SK-N-SH treated with all-trans-retinoic acid at 6 μM for 48 hours (cell line): Measurements from ENCODE around the gene ADPGK.

ENCODE experiments used
- ATAC-seq: fragments of 200-7000 bp; cut with Tn5 transposase; 3 replicates; pipeline ENCODE4 v1.9.1; 2020; ENCODE audit warnings: mild to moderate bottlenecking, moderate library complexity
- ARNTL ChIP-seq: fragments of 450-650 bp; formaldehyde crosslinking; IDR thresholded peaks from 2 replicates; pipeline ENCODE4 v1.5.0; 2020; ENCODE audit warnings: low read depth, mild to moderate bottlenecking, moderate library complexity, borderline replicate concordance
- BACH2 ChIP-seq: fragments of 250-450 bp; sonication (Bioruptor Pico); IDR thresholded peaks from 2 replicates; pipeline ENCODE4 v1.9.0; 2021; ENCODE audit warnings: mild to moderate bottlenecking, borderline replicate concordance
- CSDC2 ChIP-seq: fragments of 250-450 bp; sonication (Bioruptor Pico); IDR thresholded peaks from 2 replicates; pipeline ENCODE4 v1.5.0; 2020; ENCODE audit warnings: mild to moderate bottlenecking, moderate library complexity
- ESRRG ChIP-seq: fragments of 250-450 bp; sonication (Bioruptor Pico); IDR thresholded peaks from 2 replicates; pipeline ENCODE4 v1.6.1; 2021; ENCODE audit warnings: mild to moderate bottlenecking
- GLIS3 ChIP-seq: fragments of 250-450 bp; sonication (Bioruptor Pico); IDR thresholded peaks from 2 replicates; pipeline ENCODE4 v1.5.0; 2020; ENCODE audit warnings: mild to moderate bottlenecking, moderate library complexity
- ISL1 ChIP-seq: fragments of 250-450 bp; sonication (Bioruptor Pico); IDR thresholded peaks from 2 replicates; pipeline ENCODE4 v2.1.2; 2022; ENCODE audit warnings: mild to moderate bottlenecking, moderate library complexity
- PPARA ChIP-seq: fragments of 250-450 bp; sonication (Bioruptor Pico); IDR thresholded peaks from 2 replicates; pipeline ENCODE4 v1.5.0; 2020; ENCODE audit warnings: mild to moderate bottlenecking, borderline replicate concordance
- RARB ChIP-seq: fragments of 250-450 bp; sonication (Bioruptor Pico); IDR thresholded peaks from 2 replicates; pipeline ENCODE4 v1.8.0; 2021; ENCODE audit warnings: mild to moderate bottlenecking, moderate library complexity
- SNAI2 ChIP-seq: fragments of 250-450 bp; sonication (Bioruptor Pico); IDR thresholded peaks from 2 replicates; pipeline ENCODE4 v1.5.0; 2020; ENCODE audit warnings: mild to moderate bottlenecking, moderate library complexity
- TCF4 ChIP-seq: fragments of 250-450 bp; sonication (Bioruptor Pico); IDR thresholded peaks from 2 replicates; pipeline ENCODE4 v1.8.0; 2021; ENCODE audit warnings: mild to moderate bottlenecking, moderate library complexity, borderline replicate concordance
- ZC3H10 ChIP-seq: fragments of 250-450 bp; sonication (Bioruptor Pico); IDR thresholded peaks from 2 replicates; pipeline ENCODE4 v1.5.1; 2021; ENCODE audit warnings: mild to moderate bottlenecking, moderate library complexity
- ZNF565 ChIP-seq: fragments of 450-650 bp; formaldehyde crosslinking; conservative IDR thresholded peaks from 2 replicates; pipeline ENCODE4 v1.5.0; 2020; ENCODE audit warnings: low read depth, mild to moderate bottlenecking, moderate library complexity
- ZNF70 ChIP-seq: fragments of 450-650 bp; formaldehyde crosslinking; IDR thresholded peaks from 2 replicates; pipeline ENCODE4 v1.5.0; 2020; ENCODE audit warnings: mild to moderate bottlenecking, moderate library complexity
- ZNF8 ChIP-seq: fragments of 450-650 bp; formaldehyde crosslinking; IDR thresholded peaks from 2 replicates; pipeline ENCODE4 v1.5.0; 2020; ENCODE audit warnings: mild to moderate bottlenecking, moderate library complexity
- TF ChIP-seq, protein P1 (sequence below): fragments of 250-450 bp; sonication (Bioruptor Pico); IDR thresholded peaks from 2 replicates; pipeline ENCODE4 v1.5.1; 2020; ENCODE audit warnings: low read depth, mild to moderate bottlenecking, moderate library complexity
- TF ChIP-seq, protein P2 (sequence below): fragments of 250-450 bp; sonication (Bioruptor Pico); IDR thresholded peaks from 2 replicates; pipeline ENCODE4 v1.8.0; 2021; ENCODE audit warnings: low read depth, mild to moderate bottlenecking, moderate library complexity, borderline replicate concordance
- TF ChIP-seq, protein P3 (sequence below): fragments of 250-450 bp; sonication (Bioruptor Pico); IDR thresholded peaks from 2 replicates; pipeline ENCODE4 v1.5.0; 2020; ENCODE audit warnings: mild to moderate bottlenecking, moderate library complexity
- TF ChIP-seq, protein P4 (sequence below): fragments of 250-450 bp; sonication (Bioruptor Pico); IDR thresholded peaks from 2 replicates; pipeline ENCODE4 v1.8.0; 2020; ENCODE audit warnings: mild to moderate bottlenecking, moderate library complexity, borderline replicate concordance
- TF ChIP-seq, protein P5 (sequence below): fragments of 250-450 bp; sonication (Bioruptor Pico); IDR thresholded peaks from 2 replicates; pipeline ENCODE4 v1.5.1; 2021; ENCODE audit warnings: mild to moderate bottlenecking, moderate library complexity

ADPGK gene

DNA sequence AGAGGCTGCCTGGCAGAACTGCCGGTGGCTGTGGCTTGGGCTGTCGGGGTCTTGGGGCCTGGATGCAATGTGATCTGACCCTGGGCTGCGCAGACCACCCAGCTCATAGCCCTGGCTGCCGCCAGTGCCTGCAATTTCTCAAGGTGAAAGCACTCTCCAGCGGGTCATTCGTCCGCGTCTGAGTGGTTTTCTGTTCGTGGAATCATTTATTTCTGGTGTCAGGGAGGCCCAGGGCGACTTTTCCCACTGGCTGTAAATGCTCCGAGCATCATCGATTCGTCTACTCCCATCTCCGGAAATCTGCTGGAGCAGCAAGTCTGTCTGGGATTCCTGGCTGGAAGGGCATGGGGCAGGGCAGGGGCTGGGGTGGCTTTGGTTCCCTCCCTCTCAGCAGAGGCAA lies 40.6 kb upstream of the ADPGK start:
- no peak for ATAC-seq
- TF ChIP-seq, protein P1, sequence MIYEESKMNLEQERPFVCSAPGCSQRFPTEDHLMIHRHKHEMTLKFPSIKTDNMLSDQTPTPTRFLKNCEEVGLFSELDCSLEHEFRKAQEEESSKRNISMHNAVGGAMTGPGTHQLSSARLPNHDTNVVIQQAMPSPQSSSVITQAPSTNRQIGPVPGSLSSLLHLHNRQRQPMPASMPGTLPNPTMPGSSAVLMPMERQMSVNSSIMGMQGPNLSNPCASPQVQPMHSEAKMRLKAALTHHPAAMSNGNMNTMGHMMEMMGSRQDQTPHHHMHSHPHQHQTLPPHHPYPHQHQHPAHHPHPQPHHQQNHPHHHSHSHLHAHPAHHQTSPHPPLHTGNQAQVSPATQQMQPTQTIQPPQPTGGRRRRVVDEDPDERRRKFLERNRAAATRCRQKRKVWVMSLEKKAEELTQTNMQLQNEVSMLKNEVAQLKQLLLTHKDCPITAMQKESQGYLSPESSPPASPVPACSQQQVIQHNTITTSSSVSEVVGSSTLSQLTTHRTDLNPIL, result no peak
- TF ChIP-seq ZNF565, result no peak
- no peak for TF ChIP-seq BACH2 (CRISPR knock-in tag)
- TF ChIP-seq, protein P2, sequence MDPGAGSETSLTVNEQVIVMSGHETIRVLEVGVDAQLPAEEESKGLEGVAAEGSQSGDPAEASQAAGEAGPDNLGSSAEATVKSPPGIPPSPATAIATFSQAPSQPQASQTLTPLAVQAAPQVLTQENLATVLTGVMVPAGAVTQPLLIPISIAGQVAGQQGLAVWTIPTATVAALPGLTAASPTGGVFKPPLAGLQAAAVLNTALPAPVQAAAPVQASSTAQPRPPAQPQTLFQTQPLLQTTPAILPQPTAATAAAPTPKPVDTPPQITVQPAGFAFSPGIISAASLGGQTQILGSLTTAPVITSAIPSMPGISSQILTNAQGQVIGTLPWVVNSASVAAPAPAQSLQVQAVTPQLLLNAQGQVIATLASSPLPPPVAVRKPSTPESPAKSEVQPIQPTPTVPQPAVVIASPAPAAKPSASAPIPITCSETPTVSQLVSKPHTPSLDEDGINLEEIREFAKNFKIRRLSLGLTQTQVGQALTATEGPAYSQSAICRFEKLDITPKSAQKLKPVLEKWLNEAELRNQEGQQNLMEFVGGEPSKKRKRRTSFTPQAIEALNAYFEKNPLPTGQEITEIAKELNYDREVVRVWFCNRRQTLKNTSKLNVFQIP (CRISPR knock-in tag), result no peak
- no peak for TF ChIP-seq ESRRG
- no peak for TF ChIP-seq ZC3H10
- TF ChIP-seq CSDC2 (CRISPR knock-in tag), result no peak
- TF ChIP-seq TCF4 (CRISPR knock-in tag), result no peak
- TF ChIP-seq RARB (CRISPR knock-in tag), result no peak
- no peak for TF ChIP-seq ARNTL (CRISPR knock-in tag)
- TF ChIP-seq, all 23 proteins: peak for 0

DNA sequence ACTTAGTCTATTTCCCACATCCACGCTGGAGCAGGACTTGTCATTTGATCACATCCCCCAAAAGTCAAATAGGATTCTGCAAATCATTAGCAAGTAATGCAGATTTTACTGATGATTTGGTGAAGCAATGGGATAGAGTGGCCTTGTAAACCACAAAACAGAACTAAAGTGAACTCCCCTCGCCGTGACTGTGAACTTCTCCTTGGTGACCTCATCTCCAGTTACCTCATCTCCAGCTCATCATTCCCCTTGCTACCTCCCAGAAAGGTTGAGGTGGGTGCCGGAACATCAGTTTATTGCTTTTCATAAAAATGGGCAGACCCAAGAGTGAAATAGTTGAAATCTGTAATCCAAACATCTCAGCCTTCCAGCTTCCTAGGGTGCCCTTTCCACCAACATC lies 36.7 kb upstream of the ADPGK start:
- ATAC-seq, result no peak
- TF ChIP-seq SNAI2 (no peak), ZNF565 (no peak), ZNF8 (CRISPR knock-in tag) (no peak), ESRRG (no peak)
- TF ChIP-seq, protein P1, result no peak
- TF ChIP-seq, protein P3, sequence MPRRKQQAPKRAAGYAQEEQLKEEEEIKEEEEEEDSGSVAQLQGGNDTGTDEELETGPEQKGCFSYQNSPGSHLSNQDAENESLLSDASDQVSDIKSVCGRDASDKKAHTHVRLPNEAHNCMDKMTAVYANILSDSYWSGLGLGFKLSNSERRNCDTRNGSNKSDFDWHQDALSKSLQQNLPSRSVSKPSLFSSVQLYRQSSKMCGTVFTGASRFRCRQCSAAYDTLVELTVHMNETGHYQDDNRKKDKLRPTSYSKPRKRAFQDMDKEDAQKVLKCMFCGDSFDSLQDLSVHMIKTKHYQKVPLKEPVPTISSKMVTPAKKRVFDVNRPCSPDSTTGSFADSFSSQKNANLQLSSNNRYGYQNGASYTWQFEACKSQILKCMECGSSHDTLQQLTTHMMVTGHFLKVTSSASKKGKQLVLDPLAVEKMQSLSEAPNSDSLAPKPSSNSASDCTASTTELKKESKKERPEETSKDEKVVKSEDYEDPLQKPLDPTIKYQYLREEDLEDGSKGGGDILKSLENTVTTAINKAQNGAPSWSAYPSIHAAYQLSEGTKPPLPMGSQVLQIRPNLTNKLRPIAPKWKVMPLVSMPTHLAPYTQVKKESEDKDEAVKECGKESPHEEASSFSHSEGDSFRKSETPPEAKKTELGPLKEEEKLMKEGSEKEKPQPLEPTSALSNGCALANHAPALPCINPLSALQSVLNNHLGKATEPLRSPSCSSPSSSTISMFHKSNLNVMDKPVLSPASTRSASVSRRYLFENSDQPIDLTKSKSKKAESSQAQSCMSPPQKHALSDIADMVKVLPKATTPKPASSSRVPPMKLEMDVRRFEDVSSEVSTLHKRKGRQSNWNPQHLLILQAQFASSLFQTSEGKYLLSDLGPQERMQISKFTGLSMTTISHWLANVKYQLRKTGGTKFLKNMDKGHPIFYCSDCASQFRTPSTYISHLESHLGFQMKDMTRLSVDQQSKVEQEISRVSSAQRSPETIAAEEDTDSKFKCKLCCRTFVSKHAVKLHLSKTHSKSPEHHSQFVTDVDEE (CRISPR knock-in tag), result no peak

DNA sequence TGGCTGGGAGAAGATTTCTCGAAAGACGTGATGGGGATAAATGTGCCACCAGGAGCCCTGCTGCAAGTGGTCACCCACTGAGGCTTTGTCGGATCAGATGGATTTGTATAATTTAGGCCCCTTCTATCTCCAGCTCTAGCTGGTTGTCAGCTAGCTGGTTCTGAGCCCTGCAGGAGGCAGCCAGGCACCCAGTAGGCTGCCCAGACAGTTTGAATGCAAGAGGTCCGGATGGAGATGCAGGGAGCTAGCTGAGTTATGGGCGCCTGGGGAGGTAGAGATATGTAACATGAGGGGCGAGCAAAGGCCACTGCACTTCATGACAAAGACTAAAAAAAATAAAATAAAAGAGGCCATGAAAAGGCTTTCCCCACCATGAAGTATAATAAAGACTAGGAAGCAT lies 35.1 kb upstream of the ADPGK start:
- TF ChIP-seq, protein P4, sequence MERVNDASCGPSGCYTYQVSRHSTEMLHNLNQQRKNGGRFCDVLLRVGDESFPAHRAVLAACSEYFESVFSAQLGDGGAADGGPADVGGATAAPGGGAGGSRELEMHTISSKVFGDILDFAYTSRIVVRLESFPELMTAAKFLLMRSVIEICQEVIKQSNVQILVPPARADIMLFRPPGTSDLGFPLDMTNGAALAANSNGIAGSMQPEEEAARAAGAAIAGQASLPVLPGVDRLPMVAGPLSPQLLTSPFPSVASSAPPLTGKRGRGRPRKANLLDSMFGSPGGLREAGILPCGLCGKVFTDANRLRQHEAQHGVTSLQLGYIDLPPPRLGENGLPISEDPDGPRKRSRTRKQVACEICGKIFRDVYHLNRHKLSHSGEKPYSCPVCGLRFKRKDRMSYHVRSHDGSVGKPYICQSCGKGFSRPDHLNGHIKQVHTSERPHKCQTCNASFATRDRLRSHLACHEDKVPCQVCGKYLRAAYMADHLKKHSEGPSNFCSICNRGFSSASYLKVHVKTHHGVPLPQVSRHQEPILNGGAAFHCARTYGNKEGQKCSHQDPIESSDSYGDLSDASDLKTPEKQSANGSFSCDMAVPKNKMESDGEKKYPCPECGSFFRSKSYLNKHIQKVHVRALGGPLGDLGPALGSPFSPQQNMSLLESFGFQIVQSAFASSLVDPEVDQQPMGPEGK, result no peak
- no peak for ATAC-seq

DNA sequence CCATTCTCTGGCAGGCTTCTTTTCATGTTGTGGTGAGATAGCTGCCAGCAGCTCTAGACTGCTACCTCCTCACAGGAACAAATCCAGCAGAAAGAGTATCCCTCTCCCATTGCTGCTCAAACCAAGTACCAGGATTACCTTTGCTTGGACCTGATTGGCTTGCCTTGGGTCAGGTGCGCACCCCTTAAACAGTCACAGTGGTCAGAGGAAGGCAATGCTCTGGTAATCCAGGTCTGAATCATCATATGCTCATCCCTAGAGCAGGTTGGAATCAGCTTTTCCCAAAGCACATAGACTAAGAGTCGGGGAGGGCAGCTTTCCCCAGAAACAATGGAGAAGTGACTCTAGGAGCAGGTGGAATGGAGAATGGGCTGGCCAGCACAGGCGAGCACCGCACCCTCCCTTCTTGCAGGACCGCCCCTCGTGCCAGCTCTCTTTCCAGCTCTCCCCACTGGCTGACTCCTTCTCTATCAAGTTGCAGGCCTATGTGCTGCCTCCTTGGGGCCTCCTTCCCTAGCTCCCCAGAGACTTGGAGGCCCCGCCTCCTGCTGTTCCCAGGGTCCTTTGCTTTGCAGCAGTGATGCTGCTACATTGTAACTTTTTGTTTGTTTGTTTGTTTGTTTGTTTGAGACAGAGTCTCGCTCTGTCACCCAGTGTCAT lies 29.9 kb upstream of the ADPGK start:
- no peak for TF ChIP-seq ZNF8 (CRISPR knock-in tag)
- TF ChIP-seq, protein P5, sequence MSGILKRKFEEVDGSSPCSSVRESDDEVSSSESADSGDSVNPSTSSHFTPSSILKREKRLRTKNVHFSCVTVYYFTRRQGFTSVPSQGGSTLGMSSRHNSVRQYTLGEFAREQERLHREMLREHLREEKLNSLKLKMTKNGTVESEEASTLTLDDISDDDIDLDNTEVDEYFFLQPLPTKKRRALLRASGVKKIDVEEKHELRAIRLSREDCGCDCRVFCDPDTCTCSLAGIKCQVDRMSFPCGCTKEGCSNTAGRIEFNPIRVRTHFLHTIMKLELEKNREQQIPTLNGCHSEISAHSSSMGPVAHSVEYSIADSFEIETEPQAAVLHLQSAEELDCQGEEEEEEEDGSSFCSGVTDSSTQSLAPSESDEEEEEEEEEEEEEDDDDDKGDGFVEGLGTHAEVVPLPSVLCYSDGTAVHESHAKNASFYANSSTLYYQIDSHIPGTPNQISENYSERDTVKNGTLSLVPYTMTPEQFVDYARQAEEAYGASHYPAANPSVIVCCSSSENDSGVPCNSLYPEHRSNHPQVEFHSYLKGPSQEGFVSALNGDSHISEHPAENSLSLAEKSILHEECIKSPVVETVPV (CRISPR knock-in tag), result no peak
- TF ChIP-seq, protein P1, result no peak
- TF ChIP-seq PPARA (CRISPR knock-in tag), result no peak
- no peak for TF ChIP-seq GLIS3 (CRISPR knock-in tag)
- TF ChIP-seq, protein P2 (CRISPR knock-in tag), result no peak
- no peak for TF ChIP-seq ZNF565
- no peak for TF ChIP-seq RARB (CRISPR knock-in tag)
- TF ChIP-seq, protein P4, result no peak
- TF ChIP-seq ESRRG, result no peak
- no peak for TF ChIP-seq ZNF70
- no peak for TF ChIP-seq ISL1
- TF ChIP-seq, all 23 proteins: peak for 0
- no peak for ATAC-seq
